ENCODE results near the gene HRCT1.
"Not testable (repeated sequence)": the region's sequence is repeated elsewhere in the genome, so short reads cannot be mapped to it uniquely, and the experiment has no call there.

- not testable (repeated sequence) for TF ChIP-seq CTCF (IDR thresholded peaks at IDR 0.05; ENCODE audit: extremely low read depth in 1 of 2, insufficient read depth in 1 of 2, low read depth in 1 of 2, low read length in 2 of 2); JUN (IDR thresholded peaks at IDR 0.05; ENCODE audit: borderline replicate concordance, insufficient read depth, insufficient read length, low read depth); GATA2 (IDR thresholded peaks at IDR 0.05; ENCODE audit: insufficient read depth, insufficient read length, low read depth, low read length)
- TF ChIP-seq, protein P1, sequence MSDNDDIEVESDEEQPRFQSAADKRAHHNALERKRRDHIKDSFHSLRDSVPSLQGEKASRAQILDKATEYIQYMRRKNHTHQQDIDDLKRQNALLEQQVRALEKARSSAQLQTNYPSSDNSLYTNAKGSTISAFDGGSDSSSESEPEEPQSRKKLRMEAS (IDR thresholded peaks at IDR 0.05; ENCODE audit: insufficient read depth, insufficient read length): not testable (repeated sequence)
Observed at GRCh38 chr9:35934069-35934468, 28.1 kb downstream of the HRCT1 start.
